Fibroblast of mammary gland (primary cell): ENCODE data around the gene PTCD3.

Source experiments
- DNase-seq: peaks from one replicate; pipeline ENCODE4 v3.0.0-alpha.2; 2010; ENCODE audit warnings: low read depth
- H3K4me3 ChIP-seq: 2 replicates; pipeline ENCODE4 v1.5.1; 2011; ENCODE audit warnings: low read depth, mild to moderate bottlenecking, low read length, moderate library complexity; ENCODE audit not compliant: control insufficient read depth
- TF ChIP-seq, protein P1 (sequence below): conservative IDR thresholded peaks from 2 replicates; pipeline ENCODE4 v1.5.1; 2011; ENCODE audit warnings: low read depth, low read length, inconsistent platforms; ENCODE audit not compliant: control insufficient read depth, insufficient read depth

The PTCD3 gene

DNA sequence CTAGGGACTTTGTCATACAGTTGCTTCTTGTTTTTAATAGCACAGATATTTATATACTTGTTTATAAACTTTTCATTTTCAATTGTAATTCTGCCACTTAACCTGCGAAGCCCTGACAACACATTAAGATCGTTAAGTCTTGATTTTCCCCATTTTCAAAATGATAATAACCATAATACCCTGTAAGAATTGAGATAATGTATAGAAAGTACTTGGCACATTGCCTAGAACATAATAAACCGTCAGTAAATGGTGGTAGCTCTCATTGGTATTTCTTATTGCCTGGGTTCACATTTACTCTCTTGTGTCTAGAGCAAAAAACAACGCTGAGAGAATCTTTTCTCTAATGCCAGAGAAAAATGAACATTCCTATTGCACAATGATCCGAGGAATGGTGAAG is 18.6 kb downstream of the PTCD3 start:
- TF ChIP-seq, protein P1, sequence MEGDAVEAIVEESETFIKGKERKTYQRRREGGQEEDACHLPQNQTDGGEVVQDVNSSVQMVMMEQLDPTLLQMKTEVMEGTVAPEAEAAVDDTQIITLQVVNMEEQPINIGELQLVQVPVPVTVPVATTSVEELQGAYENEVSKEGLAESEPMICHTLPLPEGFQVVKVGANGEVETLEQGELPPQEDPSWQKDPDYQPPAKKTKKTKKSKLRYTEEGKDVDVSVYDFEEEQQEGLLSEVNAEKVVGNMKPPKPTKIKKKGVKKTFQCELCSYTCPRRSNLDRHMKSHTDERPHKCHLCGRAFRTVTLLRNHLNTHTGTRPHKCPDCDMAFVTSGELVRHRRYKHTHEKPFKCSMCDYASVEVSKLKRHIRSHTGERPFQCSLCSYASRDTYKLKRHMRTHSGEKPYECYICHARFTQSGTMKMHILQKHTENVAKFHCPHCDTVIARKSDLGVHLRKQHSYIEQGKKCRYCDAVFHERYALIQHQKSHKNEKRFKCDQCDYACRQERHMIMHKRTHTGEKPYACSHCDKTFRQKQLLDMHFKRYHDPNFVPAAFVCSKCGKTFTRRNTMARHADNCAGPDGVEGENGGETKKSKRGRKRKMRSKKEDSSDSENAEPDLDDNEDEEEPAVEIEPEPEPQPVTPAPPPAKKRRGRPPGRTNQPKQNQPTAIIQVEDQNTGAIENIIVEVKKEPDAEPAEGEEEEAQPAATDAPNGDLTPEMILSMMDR: no peak
- H3K4me3 ChIP-seq: no peak overlapping the region
- DNase-seq: no peak

DNA sequence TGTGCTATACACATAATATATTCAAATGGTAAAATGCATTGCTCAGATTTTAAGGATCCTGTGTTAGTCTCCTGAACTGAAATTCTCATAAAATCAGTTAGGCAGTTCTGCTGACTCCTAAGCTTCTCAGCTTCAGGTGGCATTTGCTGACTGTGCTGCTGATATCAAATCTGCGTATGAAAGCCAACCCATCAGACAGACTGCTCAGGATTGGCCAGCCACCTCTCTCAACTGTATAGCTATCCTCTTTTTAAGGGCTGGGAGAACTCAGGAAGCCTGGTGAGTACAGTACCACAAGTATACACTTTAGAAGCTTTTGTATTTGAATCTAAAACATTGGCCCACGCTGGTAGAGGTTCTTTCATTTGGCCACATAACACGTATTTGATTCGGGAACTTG is 28.7 kb downstream of the PTCD3 start:
- DNase-seq: no peak
- TF ChIP-seq, protein P1: no peak
- no peak overlapping the region for H3K4me3 ChIP-seq

DNA sequence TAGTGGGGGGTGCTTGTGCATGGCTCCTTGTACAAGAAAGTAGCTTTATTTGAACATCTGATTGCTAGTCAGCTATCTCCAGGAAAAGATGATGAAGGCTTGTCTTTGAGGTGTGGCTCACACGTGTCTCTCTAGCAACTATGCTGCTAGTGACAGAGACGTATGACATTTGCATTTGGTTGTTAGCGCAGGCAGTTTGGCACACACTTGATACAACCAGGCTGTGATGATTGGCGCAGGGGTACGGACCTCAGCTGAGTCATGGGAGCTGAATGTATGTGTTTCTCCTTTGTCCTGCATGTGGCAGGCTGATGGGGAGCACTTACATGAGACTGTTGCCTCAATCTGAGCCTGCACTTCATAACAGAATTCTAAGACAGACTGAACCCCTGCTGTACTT is 29.6 kb downstream of the PTCD3 start:
- TF ChIP-seq, protein P1: no peak
- no peak overlapping the region for H3K4me3 ChIP-seq
- no peak for DNase-seq

DNA sequence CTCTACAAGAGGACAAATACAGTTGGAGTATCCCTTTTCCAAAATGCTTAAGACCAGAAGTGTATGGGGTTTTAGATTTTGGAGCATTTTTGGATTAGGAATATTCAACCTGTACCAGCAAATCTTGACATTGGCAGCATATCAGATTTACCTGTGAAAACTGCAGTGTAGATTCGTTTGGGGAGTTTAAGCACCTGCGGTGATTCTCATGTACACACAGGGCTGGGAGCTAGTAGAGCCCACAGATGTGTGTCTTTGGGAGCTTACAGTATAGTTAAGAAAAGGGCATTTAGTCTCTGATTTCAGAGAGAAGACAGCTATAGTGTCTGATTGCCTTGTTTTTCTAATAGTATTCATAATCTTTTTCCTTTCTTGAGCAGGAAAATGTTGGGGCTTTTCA is 30.1 kb downstream of the PTCD3 start:
- no peak overlapping the region for H3K4me3 ChIP-seq
- no peak for DNase-seq
- TF ChIP-seq, protein P1: no peak

DNA sequence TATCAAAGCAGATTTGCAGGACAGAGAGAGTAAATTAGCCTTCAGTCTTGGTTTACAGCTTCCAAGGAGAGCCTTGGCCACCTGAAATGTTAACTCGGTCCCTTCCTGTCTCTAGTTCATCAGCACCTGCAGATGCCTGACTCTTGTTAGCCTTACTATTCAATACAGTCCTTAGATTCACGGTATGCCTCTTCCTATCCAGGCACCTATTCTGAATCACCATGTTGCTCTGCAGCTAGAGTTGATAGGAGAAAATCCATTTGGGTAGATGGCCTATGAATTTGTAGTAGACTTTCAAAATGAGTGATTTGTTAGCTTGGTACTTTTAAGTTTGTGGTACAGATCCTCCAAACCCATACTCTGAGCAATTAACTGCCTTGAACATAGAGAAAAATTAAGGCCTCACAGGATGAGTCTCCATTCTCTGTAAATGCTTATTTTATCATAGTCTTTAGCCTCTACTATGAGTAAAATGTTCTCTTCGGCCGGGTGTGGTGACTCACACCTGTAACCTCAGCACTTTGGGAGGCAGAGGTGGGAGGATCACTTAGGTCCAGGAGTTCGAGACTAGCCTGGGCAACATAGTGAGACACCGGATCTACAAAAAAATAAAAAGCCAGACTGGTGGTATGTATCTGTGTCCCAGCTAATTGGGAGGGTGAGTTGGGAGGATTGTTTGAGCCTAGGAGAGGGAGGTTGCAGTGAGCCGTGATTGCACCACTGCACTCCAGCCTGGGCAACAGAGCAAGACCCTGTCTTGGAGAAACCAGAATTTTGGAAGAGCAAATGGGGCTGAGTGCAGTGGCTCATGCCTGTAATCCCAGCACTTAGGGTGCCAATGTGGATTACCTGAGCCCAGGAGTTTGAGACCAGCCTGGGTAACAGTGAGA is 32.9 kb downstream of the PTCD3 start:
- TF ChIP-seq, protein P1: no peak
- no peak for DNase-seq
- H3K4me3 ChIP-seq: no peak overlapping the region

DNA sequence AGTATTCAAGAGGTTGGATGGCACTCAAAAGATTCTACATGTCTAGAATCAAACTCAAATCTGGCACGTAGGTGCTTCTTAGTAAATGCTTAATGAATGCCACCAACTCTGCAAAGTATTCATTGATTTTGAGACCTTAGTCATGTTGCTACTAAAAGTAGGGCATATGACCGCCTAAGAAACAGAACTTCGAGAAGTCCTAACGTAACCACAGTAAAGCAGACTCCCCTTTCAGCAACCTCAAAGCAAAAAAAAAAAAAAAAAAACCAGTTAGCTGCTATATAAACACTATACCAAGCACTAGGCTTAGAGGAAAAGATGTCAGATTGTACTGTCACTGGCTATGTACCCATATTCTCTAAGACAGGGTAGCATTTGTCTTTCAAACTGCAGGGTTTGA is 33.9 kb downstream of the PTCD3 start:
- no peak overlapping the region for H3K4me3 ChIP-seq
- DNase-seq: no peak
- TF ChIP-seq, protein P1: no peak
